HG03469 (cell line): ENCODE results near the gene PHC2.
"Not testable (repeated sequence)": the region's sequence is repeated elsewhere in the genome, so short reads cannot be mapped to it uniquely, and the experiment has no call there.

Experiments used
- ATAC-seq: cut with Tn5 transposase; IDR thresholded peaks from one replicate; pipeline ENCODE4 v1.9.1; 2021; ENCODE audit warnings: mild to moderate bottlenecking, moderate library complexity, moderate number of reproducible peaks; ENCODE audit not compliant: unreplicated experiment

Gene PHC2

DNA sequence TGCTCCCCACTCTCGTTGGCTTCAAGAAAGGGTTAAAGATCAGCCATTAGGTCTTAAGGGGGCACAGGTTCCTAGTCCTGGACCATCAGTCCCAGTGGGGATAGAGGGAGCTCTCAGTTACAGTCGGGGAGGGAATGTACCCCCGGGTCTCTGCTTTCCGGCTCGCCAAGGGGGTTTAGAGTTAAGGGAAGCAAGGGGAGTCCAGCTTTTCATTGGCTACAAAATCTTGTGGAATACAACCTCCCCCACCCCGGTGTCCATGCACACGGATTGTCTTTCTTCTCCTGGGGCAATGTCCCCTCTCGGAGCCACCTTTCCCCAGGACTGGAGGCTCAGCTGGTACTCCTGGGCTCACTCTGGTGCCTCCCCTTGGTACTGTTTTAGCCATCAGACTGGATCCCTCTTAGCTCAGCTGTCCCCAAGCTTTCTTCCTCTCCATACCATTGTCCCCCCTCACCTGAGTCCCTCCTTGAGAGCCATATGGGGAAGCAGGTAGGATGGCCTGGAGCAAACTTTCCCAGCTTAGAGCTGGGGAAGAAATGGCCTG lies 110.2 kb downstream of the PHC2 start, which contains the start of gene A3GALT2:
A3GALT2 (minus strand) TSS at position 480 of the 547 bp plus-strand sequence; CDS start at position 480, 0 bp downstream.
- no peak for ATAC-seq

GRCh38 chr1:33319949-33320618 lies 110.8 kb downstream of the PHC2 start:
- ATAC-seq: no peak

GRCh38 chr1:33319186-33319948 lies 111.5 kb downstream of the PHC2 start:
- no peak for ATAC-seq

DNA sequence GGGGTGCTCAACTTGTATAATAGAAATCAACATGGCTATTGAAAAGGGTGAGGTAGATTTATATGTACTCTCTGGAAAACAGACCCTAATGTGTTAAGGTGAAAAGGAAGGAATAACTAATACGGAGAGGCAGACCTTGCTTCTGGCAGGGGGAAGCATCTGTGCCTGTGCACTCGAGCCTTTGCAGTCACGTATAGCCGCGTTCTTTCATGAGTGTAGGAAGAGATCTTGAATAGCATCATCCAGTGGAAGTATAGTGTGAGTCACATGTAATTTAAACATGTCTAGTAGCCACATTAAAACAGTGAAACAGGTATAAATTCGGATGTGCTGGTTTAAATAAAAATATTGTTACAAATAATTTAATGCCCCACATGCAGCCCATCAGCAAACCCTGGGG lies 112.9 kb downstream of the PHC2 start:
- no peak for ATAC-seq

DNA sequence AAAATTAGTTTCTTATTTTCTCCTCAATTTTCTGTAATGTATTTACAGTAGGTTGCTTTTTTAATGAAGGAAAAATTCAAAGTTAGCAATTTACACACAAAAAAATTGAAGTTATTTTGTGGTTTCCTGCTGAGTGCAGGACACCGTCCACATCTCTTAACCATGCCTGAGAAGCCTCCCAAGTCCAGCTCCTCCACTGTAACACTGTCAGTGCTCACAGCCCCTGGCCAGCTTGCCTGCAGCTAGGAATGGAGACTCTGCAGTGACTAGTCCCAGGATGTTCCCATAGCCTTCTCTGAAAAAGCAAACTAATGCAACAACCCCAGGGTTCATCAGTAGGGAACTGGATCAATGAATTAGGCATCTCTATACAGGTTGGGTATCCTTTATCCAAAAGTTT lies 113.5 kb downstream of the PHC2 start:
- ATAC-seq: no peak

- ATAC-seq: no peak
These were observed 114.3 kb downstream of the PHC2 start for GRCh38 chr1:33316601-33317000.

DNA sequence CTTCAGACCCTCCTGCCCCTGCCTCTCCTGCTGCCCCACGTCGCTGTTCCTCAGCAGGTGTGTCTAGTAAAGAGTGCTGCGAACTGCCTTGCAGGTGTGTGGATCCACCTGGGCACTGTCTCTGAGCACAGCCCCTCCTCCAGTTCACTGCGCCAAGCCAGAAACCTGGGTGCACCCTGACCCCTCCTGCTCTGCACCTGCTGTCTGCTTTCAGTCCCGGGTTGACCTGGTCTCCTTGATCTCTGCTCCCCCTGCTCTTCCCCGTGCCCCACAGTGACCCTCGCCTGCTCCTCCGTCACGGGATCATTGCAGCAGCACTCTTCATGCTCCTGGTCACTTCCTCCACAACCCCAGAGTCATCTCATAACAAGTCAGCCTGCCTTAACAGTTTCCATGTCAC lies 116.5 kb downstream of the PHC2 start:
- no peak for ATAC-seq

GRCh38 chr1:33312413-33312749 lies 118.5 kb downstream of the PHC2 start:
- no peak for ATAC-seq

DNA sequence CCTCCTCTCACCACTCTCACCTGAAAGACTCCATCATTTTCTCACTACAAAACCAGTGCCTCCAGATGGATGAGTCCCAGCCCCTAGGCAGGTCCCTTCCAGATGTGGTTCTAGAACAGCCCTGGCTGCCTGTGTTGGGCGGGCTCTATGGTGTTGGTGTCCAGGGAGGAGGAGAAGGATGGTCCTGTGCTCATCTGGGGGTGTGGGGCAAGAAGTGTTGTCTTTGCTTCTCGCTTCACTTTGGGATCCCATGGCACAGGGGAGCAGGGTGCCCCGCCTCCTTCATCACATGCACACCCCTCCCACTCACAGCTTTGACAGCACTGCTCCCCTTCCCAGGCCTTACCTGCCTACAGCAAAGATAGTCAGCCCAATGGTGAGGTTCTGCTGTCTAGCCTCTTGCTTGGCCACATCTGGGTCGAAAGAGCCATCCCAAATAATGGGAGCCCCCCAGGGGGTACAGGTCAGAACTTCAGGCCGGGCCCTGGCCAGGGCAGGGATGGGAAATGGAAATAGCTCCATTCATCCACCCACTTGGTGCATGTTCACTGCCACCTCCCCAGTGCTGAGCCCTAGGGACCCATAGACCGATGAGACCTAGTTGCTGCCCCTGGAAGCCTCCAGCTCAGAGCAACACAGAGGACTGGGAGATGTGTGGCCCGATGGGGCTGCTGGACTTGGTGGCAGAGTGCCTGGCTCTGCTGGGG lies 119.0 kb downstream of the PHC2 start:
- ATAC-seq: no peak

DNA sequence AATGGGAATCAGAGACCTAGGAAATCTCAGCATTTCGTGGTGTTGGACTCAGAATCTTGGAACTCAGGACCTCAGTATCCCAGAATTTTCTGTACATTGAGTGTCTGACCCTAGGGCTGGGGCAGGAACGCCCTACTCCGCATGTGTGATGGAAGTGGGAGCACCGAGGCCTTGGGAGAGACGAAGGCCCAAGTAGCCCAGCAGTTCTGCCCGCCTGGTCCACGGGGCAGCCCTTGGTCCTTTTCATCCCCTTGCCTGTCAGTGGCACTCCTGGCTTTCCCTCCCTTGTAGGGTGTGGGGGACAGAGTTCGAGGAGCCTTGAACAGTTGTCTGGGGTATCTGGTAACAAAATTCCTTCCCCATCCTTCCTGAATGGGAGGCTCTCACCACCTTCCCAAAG lies 120.2 kb downstream of the PHC2 start:
- ATAC-seq: no peak

GRCh38 chr1:33309351-33309750 lies 121.5 kb downstream of the PHC2 start:
- ATAC-seq: not testable (repeated sequence)

- ATAC-seq: no peak
These were observed 123.4 kb downstream of the PHC2 start for GRCh38 chr1:33307494-33307864.

DNA sequence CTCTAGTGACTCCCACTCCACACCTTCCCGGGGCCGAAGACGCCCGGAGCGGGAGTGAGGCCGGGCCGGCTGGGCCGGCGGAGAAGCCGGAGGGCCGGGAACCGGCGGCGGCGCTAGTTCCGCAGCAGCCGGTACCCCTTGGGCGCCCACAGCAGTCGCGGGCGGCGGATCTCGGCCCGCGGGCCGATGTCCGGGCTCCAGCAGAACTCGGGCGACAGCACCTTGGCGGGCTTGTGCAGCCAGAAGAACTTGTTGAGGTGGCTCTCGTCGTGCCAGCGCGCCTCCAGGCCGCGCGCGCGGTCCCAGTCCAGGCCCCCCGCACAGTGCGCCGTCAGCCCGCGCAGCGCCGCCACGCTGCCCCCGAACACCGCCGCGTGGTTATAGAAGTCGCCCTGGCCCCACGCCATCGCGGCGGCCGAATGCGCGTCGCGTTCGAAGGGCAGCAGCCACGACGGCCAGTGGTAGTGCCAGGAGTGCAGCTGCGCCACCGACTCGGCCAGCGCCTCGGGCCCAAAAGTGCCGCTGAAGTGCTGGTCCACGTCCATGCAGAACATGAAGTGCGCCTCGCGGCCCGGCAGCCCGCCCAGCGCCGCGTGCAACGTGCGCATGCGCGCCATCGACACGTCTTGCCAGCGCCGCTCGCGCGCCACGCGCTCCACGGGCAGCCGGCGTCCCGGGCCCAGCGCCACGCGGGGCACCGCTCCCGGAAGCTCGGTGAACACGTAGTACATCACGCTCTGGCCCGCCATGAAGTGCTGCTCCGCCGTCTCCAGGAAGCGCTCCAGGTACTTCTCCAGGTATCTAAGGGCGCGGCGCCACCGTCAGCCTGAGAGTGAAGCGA lies 124.0 kb downstream of the PHC2 start:
- no peak for ATAC-seq

DNA sequence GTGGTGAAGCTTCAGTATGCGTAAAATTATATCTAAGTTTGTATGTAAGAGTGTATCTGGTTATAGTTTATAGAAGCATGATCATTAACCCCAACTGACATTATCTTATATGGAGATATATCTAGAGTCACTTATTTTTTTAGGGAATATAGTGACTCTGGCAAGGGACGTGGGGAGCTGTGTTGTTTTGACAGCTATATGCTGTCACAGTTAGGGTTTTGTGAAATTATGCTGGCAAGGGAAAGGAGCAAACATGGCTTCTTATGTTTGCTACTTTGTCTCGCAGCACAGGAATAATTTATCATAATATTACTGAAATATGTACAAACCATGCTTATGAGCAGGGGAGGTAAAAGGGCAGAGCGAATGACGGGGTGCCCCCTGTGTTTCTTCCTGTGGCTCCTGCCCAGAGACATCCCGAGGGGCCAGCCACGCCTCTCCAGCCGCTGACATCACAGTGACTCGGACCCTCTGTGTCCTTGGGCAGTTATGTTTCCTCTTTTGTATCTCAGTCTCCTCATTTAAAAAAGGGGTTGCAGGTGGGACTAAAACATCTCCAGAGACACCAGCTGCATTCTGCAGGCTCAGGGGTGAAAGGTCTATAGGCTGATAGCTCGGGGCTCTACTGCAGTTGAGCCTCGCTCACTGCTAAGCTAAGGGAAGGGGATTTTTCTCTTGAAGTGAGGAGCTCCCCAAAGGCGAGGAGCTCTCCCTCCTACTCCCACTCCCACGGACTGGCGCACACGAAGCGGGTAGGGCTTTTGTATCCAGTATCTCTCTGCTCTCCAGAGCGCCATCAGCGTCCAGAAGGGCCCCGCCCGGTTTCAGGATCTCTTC lies 124.9 kb downstream of the PHC2 start:
- no peak for ATAC-seq

DNA sequence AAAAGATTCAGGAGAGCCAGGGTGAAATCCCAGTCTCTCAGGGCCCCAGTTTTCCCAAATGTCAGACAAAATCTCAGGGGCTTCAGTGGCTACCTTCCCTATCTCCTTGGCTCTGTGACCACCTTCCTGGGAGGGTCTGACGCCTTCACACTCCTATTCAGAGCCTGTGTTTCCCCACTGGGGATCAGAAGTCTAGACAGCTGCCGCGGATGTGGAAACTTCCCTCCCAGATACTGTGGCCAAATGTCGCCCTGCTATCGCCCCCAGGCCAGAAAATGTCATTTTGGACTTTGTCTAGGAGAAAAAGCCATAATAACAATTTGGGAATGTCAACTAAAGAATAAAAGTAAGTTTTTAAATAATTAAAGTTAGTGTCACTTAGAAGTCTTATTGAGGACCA lies 125.9 kb downstream of the PHC2 start:
- no peak for ATAC-seq

DNA sequence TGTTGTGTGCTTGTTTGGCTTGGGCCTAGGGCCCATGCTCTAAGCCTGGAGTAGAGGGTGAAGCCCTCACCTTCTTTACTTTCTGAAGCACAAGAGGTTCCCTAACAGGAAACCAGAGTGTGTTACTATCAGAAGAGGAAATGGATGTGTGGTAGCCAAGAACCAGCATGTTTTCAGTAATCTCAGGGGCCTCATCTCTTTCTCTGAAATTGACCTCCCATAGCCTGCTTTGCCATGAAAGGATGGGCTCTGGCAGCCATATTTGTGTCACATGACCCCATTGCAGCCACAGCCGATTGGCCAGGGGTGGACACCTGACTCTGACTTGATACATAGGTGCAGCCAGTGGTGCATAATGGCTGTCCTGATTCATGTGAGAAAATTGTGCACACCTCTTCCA lies 128.6 kb downstream of the PHC2 start:
- no peak for ATAC-seq

DNA sequence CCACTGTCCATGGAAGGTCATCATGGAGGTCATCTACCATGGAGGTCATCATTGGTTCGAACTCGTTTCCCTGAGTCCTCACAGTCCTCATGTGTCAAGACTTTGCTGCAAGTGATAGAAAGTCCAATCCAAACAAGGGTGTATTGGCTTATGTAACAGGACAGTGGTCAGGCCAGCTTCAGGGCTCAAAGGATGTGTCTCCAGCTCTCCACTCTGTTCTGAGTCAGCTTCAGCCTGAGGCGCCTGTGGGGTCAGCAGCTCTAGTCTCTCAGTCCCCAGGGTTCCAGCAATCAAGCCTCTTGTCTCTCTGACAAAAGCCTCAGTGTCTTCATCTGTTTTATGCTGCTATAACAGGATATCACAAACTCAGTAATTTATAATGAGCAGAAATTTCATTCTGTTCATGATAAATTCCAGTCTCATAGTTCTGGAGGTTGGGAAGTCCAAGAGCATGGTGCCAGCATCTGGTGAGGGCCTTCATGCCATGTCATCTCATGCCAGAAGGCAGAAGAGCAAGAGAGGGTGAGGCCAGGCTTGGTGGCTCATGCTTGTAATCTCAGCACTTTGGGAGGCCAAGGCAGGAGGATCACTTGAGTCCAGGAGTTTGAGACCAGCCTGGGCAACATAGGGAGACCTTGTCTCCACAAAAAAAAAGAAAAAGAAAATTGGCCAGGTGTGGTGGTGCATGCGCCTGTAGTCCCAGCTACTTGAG lies 129.5 kb downstream of the PHC2 start:
- no peak for ATAC-seq

- ATAC-seq: no peak
These were observed 130.2 kb downstream of the PHC2 start for GRCh38 chr1:33300673-33301072.

GRCh38 chr1:33299461-33300155 lies 131.3 kb downstream of the PHC2 start:
- ATAC-seq: no peak
